Activated CD4-positive, alpha-beta T cell treated with anti-CD3 and anti-CD28 coated beads, Interleukin-2, amount 50 U/mL, for 48 hours (primary cell): ENCODE results near the gene CARD14.
"Not testable (repeated sequence)": the region's sequence is repeated elsewhere in the genome, so short reads cannot be mapped to it uniquely, and the experiment has no call there.

ENCODE experiments used
- DNase-seq, 2 experiments: peaks; one replicate each; pipeline ENCODE4 v3.0.0-alpha.2; 2020

Gene CARD14

GRCh38 chr17:80227666-80228065, 57.8 kb downstream of the CARD14 start:
- DNase-seq, result no peak

GRCh38 chr17:80228477-80228876, 58.6 kb downstream of the CARD14 start:
- DNase-seq, result no peak

GRCh38 chr17:80229011-80229410, 59.2 kb downstream of the CARD14 start:
- no peak for DNase-seq

- DNase-seq, result no peak
Measured at GRCh38 chr17:80232438-80232837, 62.6 kb downstream of the CARD14 start.

GRCh38 chr17:80233202-80233601, 63.4 kb downstream of the CARD14 start:
- no peak for DNase-seq

GRCh38 chr17:80236911-80237310, 67.1 kb downstream of the CARD14 start:
- no peak for DNase-seq

GRCh38 chr17:80237386-80237785, 67.6 kb downstream of the CARD14 start:
- DNase-seq, result no peak

GRCh38 chr17:80242505-80242904, 72.7 kb downstream of the CARD14 start:
- DNase-seq, result no peak

- DNase-seq, result no peak
Measured at GRCh38 chr17:80243526-80244433, 74.0 kb downstream of the CARD14 start.

GRCh38 chr17:80244448-80244847, 74.6 kb downstream of the CARD14 start:
- DNase-seq, result not testable (repeated sequence)

- DNase-seq, result no peak
Measured at GRCh38 chr17:80244871-80245509, 75.2 kb downstream of the CARD14 start.

- no peak for DNase-seq
Measured at GRCh38 chr17:80245566-80246265, 75.9 kb downstream of the CARD14 start.

- no peak for DNase-seq
Measured at GRCh38 chr17:80246266-80246681, 76.4 kb downstream of the CARD14 start.

- no peak for DNase-seq
Measured at GRCh38 chr17:80246726-80247125, 76.9 kb downstream of the CARD14 start.

GRCh38 chr17:80247561-80247960, 77.7 kb downstream of the CARD14 start:
- DNase-seq, result no peak

- DNase-seq, result no peak
Measured at GRCh38 chr17:80248001-80248893, 78.4 kb downstream of the CARD14 start.

GRCh38 chr17:80248894-80249710, 79.3 kb downstream of the CARD14 start:
- DNase-seq, result no peak

- no peak for DNase-seq
Measured at GRCh38 chr17:80251966-80252365, 82.1 kb downstream of the CARD14 start.

- peak; percentile 90 to 94 for DNase-seq
Measured at GRCh38 chr17:80252871-80253270, 83.0 kb downstream of the CARD14 start.

GRCh38 chr17:80253631-80254395, 84.0 kb downstream of the CARD14 start:
- no peak for DNase-seq
